Measurements from ENCODE around the gene EPHA4.

The EPHA4 gene

DNA sequence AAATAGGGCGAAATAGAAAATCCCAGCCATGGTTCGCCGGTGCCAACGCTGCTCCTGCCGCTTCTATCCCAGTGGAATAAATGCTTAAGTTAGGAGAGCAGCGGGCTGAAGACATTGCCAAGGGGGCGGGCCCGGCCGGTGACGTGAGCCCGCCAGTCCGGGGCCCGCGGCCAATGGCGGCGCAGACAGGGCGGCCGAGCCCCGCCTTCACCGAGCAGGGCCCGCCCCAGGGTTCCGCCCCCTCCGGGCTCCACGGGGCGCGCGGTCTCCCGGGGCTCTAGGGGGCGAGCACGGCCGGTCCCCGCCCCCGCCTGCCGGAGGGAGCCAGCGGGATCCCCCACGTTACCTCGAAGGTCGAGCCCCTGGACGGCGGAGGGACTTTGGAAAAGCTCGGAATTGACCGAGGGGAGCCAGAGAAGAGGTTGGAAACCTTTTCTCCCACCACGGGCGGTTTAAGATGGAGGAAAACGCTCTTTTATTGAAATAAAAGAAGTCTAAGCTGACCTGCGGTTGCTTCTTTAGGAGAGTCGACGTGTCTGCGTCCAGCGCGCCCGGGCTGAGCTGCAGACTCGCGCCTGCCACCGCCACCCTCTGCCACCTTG, at the start of gene EPHA4:
EPHA4 (minus strand) TSS at position 86 of the 602 bp plus-strand sequence; CDS start at position 30, 56 bp downstream.
- DNase-seq (ENCODE audit: low spot score), result peak; percentile 12

DNA sequence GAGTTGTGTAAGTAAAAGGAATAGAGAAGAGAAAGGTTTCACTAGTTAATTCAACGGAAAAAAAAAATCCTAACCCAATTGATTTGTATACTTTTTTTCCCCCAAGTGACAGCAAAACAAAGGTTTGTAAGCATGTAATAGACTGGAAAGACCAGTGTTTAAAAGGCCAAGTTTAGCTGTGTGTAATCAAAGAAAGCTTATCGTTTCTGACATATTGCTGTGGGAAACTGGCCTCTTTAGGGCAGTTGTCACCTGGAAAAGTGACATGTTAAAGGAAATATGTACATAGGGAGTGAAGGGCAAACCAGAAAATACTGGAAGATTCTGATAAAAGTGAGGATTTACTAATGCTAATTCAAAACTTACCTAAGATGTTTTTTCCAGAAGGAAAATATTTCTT, 45.9 kb upstream of the EPHA4 start:
- no peak for DNase-seq (ENCODE audit: low spot score)

DNA sequence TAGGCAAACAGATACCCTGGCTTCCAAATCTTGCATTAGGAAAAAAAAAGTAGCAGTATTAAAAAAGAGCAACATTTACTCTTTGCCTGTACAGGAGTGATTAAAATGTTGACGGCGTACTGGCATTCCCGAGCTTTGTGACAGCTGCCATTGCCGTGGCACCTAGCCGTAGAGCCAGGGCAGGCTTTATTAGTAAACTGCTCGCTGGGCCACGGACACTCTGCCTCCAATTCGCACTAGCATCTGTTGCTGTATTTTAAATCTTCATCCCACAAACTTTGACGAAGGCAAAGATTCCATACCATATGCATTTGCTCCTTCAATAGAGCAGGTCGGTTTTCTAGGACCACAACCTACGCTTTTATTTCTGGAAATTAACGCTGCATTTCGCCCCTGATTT, 44.5 kb upstream of the EPHA4 start:
- DNase-seq (ENCODE audit: low spot score), result no peak

DNA sequence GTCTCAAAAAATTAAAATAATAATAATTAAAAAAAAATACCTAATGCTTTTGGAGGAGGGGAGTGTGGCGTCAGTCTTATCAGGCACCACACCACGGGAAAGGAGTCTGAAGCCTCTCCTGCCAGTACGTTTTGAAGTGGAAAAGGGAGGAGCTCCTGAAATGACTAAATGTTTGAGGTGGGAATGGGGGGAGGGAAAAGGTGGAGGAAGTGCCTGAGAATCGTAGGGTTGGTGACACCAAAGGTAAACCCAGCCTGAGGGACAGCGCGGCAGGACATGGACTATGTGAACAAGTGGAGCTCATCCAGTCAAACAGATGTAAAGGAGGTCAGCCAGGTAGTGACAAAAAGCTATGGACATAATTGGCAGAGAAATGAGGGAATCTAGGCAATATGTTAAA, 42.2 kb upstream of the EPHA4 start:
- DNase-seq (ENCODE audit: low spot score), result no peak

DNA sequence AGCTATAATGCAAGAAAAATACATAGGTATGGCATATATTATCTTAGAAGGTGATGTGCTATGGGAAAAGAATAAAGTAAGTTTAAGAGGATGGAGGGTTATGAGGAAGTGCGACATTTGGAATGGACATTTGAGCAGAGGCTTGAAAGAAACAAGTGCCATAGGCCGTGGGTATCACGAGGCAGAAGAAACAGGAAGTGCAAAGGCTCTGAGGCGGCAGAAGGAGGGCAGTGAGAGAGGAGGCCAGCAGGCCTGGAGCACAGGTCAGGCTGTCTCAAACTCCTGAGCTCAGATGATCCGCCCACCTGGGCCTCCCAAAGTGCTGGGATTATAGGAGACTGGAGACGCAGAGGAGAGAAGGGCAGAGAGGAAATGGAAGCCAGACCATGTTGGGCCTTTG, 40.7 kb upstream of the EPHA4 start:
- DNase-seq (ENCODE audit: low spot score), result no peak

DNA sequence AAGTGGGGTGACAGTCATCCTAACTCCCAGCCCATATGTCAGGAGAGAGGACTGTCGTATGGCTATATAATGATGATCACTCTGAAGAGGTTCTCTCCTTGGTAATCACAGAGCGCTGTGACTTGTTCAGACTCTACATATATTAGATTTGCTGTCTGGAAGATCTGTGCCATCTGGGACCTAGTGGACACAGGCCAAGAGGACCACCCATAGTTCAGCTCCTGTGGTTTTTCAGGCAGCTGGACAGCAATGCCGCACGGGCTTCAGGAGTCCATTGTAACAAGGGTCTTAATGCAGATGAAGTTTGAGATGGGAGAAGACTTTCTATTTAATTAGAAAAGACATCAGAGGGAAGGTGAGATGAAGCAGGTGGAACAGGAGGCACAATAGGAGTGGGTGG, 40.1 kb upstream of the EPHA4 start:
- DNase-seq (ENCODE audit: low spot score), result no peak

DNA sequence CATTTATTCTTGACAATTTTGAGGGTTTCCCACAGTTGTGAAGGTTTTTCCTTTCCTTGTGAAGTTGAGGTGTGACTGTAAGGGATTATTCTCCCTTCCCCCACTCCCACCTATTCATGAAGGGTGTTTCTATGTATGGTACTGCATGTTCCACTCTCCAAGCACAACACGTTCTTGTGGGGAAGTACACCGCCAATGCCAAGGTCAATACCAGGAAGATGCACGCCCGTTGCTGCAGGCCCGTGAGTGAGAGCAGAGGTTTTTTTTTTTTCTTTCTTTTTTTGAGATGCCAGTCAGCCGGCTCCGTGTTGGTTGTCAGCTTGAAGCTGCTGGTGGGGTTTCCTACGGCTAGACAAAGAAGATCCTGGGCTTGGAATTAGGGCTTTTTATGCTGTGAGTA, 38.6 kb upstream of the EPHA4 start:
- no peak for DNase-seq (ENCODE audit: low spot score)

DNA sequence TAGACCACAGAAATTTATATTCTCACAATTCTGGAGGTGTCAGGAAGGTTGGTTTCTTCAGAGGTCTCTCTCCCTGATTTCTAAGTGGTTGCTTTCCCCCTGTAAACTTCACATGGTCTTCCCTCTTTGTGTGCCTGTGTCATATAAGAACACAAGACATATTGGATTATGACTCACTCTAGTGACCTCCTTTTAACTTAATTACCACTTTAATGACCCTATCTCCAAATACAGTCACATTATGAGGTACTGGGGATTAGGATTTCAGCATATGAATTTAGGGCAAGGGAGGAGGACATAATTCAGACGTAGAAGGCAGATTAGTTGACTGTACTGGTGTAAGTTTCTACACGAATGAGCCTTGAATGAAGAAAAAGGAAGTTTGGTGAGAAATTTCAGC, 38.2 kb upstream of the EPHA4 start:
- no peak for DNase-seq (ENCODE audit: low spot score)

DNA sequence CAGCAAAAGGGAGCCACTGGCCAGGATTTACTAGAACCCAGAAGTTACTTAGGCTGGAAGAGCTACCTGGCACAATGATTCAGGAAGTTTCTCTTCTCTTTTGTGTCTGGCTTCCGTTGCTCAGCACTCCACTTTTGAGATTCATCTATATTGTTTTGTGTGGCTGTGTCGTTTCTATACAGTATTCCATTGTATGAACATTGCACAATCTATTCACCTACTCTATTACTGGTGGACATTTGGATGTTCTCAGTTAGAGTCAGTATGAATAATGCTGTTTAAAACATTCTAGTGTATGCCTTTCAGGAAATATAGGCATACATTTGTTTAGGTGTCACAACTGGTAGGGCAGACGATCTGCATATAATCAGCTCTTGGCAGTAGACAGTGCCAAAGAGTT, 36.3 kb upstream of the EPHA4 start:
- DNase-seq (ENCODE audit: low spot score), result no peak

DNA sequence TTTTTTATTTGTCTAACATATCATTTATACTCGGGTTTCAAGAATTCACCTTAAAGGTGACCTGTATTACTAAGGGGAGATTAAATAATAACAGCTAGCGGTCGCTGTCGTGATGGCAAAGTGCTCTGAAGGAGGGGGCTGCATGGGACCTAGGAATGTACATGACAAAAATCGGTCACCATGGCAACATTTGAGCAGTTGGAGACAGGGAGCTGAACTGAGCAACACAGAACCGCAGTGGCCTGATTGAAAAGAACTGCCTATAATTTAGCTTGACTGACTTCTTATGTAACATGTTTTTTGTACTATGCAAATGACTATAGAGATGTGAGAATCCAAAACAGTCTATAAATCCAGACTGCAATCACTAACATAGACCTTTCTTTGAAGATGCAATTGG, 34.3 kb upstream of the EPHA4 start:
- DNase-seq (ENCODE audit: low spot score), result no peak

DNA sequence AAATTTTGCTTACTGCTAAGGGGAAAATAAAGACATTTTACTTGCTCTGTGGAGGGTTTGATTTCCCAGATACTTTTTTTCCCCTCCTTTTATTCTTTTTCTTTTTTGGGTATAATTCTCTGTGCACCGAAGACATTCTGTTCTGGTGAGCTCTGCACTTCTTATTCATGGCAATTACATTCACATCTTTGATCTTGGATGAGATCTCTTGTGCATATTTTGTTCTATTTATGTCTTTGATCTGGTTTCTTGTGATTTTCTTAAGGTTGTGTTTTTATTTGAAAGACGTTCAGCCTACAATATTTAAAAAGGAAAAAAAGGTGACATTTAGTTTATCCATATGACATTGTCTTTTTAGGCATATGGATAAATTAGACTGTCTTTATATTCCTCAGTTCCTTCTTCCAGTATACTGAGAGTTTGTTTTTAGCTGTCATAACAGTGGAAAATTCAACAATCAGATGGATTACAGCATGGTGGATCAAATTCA, 33.7 kb upstream of the EPHA4 start:
- DNase-seq (ENCODE audit: low spot score), result no peak

DNA sequence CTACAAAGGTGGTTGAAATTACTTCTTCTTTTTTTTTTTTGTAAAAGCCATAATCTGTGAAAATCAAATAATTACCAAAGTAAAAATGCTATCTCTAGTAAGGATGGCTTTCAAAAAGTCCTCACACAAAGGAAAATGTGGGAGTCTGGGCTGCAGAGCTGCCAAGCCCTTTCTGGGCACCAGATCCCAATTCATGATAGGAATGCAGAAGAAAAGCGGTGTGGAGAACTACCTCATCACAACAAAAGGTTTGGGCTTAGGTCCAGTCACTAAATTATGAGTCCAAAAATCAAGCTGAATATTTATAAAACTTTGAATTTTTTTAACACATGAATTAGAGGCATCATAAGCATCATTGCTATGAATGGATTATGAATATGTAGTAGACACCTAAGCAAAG, 30.8 kb upstream of the EPHA4 start:
- DNase-seq (ENCODE audit: low spot score), result no peak

DNA sequence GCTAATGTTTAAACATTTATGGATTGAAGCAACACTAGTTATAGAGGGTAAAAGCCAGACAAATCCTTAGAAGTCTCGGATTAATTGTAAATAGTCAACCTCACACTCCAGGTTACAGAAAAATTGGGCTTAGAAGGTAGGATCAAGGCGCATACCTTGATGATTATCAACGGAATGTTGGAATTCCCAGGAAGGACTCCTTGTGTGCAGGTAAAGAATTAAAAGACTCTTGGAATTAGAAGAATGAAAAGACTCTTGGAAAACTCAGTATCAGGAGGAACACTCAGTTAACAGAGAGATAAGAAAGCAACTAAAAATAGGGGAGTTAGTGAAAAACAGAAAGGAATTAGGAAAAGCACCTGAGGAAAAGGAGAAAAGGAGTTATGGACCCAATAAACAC, 29.3 kb upstream of the EPHA4 start:
- DNase-seq (ENCODE audit: low spot score), result no peak

DNA sequence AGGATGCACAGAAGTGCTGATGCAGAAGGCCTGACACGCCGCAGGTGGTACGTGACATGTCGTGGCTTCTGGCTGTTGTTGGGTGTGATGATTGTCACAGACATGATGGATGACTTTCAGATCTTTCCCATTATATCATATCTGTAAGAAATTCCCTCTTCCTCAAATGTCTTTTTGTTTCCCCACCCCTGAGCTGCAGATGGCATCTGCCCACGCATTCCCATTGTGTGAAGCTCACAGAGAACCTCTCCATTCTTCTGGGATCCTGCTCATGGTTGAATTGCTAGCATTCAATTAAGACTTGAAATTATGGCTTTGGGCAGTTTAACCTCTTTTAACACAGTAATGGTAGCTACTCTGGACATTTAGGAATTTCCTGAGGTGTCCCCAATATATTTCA, 28.3 kb upstream of the EPHA4 start:
- no peak for DNase-seq (ENCODE audit: low spot score)

DNA sequence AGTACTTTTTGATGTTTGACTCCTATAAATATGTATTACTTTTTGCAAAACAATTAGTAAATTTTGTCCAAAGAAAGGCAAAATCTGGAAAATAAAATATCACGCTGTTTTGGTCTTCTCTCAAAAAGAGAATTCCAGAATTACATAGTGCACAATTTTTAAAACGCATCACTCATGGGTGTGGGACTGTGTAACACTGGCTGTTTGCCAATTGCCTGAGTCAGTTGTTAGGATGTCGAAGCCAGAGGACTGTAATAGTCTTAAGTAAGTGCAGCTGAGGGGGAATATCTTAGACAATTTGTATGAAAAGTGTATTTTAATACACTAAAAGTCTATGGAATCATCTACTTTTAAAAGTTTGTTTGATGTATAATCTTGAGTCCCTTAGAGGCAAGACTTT, 24.1 kb upstream of the EPHA4 start:
- peak; percentile 10 for DNase-seq (ENCODE audit: low spot score)

DNA sequence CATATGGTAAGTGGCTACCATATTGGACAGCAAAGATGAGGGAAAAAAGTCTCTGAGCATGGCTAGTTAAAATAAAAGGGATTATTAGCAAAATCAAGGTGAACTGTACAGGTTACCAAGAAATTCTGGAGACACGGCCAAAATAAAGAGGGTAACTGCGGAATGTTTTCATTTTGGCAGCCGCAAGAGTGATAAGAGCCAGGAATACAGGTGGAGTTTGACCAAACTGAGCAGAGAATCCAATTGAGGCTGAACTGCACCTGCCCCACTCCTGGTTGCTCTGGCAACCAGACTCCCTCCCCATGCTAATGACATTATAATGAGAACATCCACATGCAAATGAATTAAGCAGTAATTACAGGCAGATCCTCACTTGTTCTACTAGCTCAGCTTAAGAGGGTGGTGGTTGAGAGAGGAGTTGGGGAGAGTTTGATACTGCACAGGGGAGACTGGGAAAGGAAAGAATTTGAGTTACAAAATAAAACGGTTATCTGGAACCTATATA, 18.8 kb upstream of the EPHA4 start:
- DNase-seq (ENCODE audit: low spot score), result no peak

DNA sequence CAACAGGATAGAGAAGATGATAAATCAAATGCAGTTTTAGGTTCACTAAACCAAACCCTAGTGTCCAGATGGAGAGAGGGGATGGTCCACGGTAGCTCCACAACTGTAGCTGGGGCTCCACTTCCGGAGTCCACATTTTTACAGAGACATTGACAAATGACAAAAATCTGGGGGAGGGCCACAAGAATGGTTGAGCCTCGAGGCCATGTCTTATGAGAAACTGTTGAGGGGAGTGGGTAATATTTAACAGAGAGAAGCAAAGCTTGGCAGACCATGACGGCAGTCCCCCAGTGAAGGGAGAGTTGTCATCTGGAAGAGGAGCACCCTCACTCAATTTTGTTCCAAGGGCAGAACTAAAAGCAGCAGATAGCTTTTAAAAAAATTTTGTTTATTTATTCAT, 17.6 kb upstream of the EPHA4 start:
- DNase-seq (ENCODE audit: low spot score), result no peak

DNA sequence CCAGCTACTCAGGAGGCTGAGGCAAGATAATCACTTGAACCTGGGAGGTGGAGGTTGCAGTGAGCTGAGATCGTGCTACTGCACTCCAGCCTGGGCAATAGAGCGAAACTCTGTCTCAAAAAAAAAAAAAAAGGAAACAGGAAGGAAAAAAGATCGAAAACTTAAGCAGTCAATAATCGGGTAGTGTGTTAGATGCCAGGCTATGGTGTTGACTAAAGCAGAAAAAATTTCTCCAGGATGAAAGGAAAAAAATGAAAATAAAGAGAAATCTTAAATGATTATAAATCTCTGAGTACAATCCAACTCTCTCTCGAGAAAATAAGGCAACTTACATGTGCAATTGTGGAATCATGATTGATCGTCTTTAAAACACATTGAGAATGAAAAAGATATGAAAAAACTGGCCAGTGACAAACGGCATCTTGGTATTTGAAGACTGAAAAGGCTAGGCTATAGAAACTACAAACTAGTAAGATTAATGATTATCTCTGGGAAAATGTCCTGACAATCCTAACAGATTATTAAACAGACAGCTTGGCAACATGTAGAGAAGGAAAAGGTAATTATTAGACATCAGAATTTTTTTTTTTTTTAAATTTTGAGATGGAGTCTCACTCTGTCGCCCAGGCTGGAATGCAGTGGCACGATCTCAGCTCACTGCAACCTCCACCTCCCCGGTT, 16.3 kb upstream of the EPHA4 start:
- DNase-seq (ENCODE audit: low spot score), result no peak

DNA sequence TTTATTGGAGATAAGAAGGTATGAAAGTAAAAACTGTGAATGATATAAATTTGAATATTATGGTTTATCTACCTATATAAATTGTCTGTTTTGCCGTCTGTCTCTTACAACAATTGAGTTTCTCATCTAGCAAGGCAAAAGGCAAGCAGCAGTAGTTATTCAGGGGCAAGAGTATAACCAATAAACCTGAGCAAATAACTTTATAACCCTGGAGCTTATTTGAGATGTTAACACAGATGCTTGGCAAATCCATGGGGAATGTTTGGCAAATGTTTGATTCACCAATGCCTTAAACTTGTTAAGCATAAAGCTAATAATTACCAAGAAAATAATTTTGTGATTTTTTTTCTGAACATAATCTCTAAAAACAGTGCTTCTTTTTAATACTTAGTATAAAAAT, 9.9 kb upstream of the EPHA4 start:
- DNase-seq (ENCODE audit: low spot score), result no peak

DNA sequence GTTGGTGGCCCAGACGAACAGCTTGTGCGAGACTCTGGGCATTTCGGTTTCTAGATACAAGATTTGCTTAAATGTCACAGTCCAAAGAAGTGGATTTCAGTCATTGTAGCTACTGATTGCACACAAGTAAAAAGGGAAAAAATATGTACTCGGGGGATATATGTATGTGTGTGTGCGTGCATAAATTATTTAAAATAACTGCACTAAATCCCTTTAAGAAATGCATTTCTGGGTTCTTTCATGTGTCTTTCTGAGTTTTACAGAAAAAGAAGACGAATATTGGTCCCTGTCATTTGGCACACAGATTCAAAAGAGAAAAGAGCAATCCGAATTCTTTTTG, 2.1 kb upstream of the EPHA4 start:
- no peak for DNase-seq (ENCODE audit: low spot score)

DNA sequence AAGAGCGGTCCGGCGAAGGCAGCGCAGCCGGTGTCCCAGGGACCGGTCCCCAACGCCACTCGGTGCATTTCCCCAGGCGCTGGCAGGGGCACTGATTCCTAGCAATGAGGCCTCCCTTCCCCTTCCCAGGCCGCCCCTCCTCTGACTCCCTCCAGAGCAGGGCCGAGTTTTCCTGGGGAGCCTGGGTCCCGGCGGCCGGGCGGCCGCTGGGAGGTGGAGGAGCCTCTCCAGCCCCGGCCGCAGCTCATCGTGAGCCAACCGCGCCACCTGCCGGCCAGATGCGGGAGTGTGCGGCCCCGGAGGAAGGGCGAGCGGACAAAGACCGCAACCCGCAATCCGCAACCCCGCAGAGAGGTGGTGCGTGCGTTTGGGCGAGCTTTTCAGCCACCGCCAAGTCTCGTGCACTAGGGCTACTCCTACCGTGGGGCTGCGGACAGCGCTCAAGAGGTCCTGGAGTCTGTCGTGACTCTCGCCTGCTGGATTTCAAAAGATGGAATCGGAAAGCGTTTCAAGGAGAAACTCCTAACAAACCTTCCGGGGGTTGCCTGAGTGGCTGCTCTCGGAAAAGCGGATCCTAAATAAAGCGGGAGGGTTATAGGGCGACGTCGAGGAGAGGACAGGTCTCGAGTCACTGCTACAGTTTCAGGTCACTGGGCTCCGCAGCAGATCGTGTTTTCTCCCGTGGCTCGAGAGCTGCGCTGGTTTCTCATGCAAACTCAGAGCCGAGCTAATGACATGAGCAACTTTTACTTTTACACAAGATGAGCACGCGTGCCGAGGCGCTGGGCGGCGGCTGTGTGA, 1.5 kb upstream of the EPHA4 start:
- DNase-seq (ENCODE audit: low spot score), result peak; percentile 5

DNA sequence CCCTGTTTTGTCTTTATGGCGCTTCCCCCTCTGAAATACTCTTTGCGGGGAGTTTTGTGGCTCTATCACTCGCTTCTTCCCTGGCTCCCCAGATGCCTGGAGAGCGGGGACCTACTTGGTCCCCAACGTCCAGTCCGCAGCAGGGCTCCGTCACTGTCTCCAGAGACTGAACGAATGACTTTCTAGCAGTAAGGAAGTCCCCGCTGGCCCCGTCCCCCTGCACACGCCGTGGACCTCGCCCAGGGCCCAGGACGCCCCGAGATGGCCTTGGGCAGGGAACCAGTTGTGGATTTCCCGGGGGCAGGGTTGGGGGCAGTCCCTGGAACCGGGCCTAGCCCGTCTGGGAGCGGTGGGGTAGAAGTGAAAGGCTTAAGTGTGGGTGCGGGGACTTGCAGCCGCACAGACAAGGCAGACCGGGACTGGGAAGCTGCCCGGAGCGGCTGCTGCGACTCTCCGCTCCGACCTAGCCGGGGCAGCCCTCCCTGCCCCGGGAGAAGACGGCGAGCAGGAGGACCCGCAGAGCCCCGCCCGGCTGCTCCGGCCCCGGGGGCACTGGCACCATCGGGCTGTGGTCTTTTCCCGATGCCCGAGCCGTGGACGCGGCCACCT, 821 bp upstream of the EPHA4 start:
- DNase-seq (ENCODE audit: low spot score), result no peak
